NCI-H226 (cell line): ENCODE data around the gene KRT33A.

Experiments
- DNase-seq: peaks from one replicate; pipeline ENCODE4 v3.0.0-alpha.2; 2015

KRT33A gene

DNA sequence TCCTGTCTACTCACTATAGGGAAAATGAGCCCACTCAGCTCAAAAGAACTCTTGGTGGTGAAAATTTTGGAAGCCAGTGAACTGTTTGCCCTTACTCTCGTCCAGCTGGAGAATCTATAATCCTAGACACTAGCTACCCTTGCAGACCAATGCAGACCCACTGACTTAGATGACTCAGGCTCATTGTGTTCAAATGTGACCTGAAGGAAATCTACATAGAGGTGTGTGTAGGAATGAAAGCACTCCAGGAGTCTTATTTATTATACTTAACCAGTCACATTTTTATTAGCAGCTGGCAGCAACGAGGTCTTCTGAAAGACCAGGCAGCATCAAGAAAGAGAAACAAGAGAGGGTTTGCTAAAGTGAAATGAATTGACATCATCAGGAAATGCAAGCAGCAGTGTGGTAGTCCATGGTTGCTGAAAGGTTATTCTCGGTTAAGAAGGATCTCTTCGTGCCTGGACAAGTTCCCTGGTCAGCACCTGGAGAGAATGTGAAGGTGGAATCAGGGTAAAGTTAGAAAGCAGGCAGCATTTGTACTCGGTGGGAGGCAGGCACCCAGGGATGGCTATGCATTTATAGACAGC, 49.3 kb downstream of the KRT33A start:
- DNase-seq: no peak

DNA sequence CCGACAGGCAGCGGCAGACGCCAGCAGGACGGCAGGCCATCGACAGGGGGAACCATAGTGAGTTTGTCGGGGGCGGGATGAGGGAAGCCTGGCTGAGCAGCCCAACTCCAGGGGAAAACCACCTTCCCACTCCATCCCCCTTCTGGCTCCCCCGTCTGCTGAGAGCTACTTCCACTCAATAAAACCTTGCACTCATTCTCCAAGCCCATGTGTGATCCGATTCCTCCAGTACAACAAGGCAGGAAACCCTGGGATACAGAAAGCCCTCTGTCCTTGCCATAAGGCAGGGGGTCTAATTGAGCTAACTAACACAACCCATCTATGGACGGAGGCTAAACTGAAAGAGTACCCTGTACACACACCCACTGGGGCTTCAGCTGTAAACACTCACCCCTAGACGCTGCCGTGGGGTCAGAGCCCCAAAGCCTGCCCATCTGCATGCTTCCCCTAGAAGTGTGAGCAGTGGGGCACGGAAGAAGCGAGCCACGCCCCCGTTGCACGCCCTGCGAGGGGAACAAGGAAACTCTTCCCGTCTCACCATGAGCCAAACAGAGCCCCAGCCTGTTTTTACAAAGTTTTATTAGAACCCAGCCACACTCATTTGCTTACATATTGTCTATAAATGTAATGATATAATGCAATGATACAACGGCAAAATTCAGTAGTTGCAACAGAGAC, 52.0 kb downstream of the KRT33A start:
- DNase-seq: no peak

GRCh38 chr17:41296846-41297245, 53.8 kb downstream of the KRT33A start:
- DNase-seq: no peak
